ENCODE results near the gene DHRS12. TPM values are rescaled to one million over a fixed set of nuclear protein-coding genes. Genes with fewer than 3 reads are reported as not detected.

DHRS12 gene
- total RNA-seq, 1 experiment from 2014 or later, result 8.8 TPM

GRCh38 chr13:51829568-51829899, 25.6 kb upstream of the DHRS12 start:
- H3K4ac ChIP-seq (ENCODE audit: low read depth, low read length), result no peak overlapping the region
- DNase-seq, result no peak
- no peaks in the 10 kb centered on the region for H3K23me2 ChIP-seq (ENCODE audit: insufficient read length, low read depth, low read length, poor library complexity, severe bottlenecking)
- no peak overlapping the region for H3K18ac ChIP-seq (ENCODE audit: insufficient read length, low read depth, low read length)
- H4K20me1 ChIP-seq (ENCODE audit: control insufficient read depth, insufficient read depth, insufficient read length), result no peaks in the 10 kb centered on the region
- H3K9me3 ChIP-seq (ENCODE audit: control insufficient read depth, low read depth, low read length), result no peaks in the 10 kb centered on the region
- H3K79me1 ChIP-seq (ENCODE audit: insufficient read depth, low read depth, low read length, poor library complexity, severe bottlenecking), result no peaks in the 10 kb centered on the region
- H3K56ac ChIP-seq (ENCODE audit: insufficient read length, low read depth, low read length), result no peak overlapping the region
- Mint-ChIP-seq H3K4me1 (peaks cover 20 to 21% of the 10 kb centered on the region in 2 experiments), H3K9me3 (no peaks in the 10 kb centered on the region), H3K4me3 (no peak overlapping the region), H3K36me3 (ENCODE audit: insufficient read depth in 1 of 3, low read depth in 3 of 3) (no peaks in the 10 kb centered on the region), H3K27ac (no peak overlapping the region), H3K27me3 (ENCODE audit: low read depth) (no peaks in the 10 kb centered on the region; the same call in 1 of the 2 replicates)
- no peak overlapping the region for H3K27ac ChIP-seq (ENCODE audit: insufficient read length, low read depth, low read length)
- H2BK120ac ChIP-seq (ENCODE audit: low read depth, low read length, poor library complexity, severe bottlenecking), result no peak overlapping the region
- H3T11ph ChIP-seq (ENCODE audit: low read length), result no peak overlapping the region
- H2AFZ ChIP-seq (ENCODE audit: low read length), result no peak overlapping the region
- H2BK15ac ChIP-seq (ENCODE audit: low read depth, low read length), result no peak overlapping the region
- no peaks in the 10 kb centered on the region for H3K27me3 ChIP-seq (ENCODE audit: insufficient read depth, low read length)
- no peak overlapping the region for H2BK12ac ChIP-seq (ENCODE audit: insufficient read length, low read depth, low read length)
- H2BK5ac ChIP-seq (ENCODE audit: insufficient read length, low read length), result no peak overlapping the region
- H4K91ac ChIP-seq (ENCODE audit: insufficient read length, low read depth, low read length), result no peak overlapping the region
- H4K8ac ChIP-seq (replicated peaks; ENCODE audit: insufficient read length, low read depth, low read length), result no peak overlapping the region
- no peak for TF ChIP-seq CTCF (conservative IDR thresholded peaks at IDR 0.05)
- no peaks in the 10 kb centered on the region for H3K4me1 ChIP-seq (ENCODE audit: insufficient read depth, low read length)
- no peaks in the 10 kb centered on the region for H3K79me2 ChIP-seq (ENCODE audit: insufficient read depth, low read length)
- no peak overlapping the region for H2AK5ac ChIP-seq (ENCODE audit: insufficient read length, low read length)
- H3K14ac ChIP-seq (ENCODE audit: insufficient read depth, low read length), result no peak overlapping the region
- no peak overlapping the region for H3K4me2 ChIP-seq (ENCODE audit: insufficient read depth, insufficient read length, low read length)
- no peak overlapping the region for H4K5ac ChIP-seq (ENCODE audit: insufficient read length, low read depth, low read length)
- no peak overlapping the region for H3K23ac ChIP-seq (ENCODE audit: insufficient read length, low read depth, low read length)
- H2BK20ac ChIP-seq (ENCODE audit: low read depth, low read length, poor library complexity, severe bottlenecking), result no peak overlapping the region
- no CpG with 5 or more reads among the region's 2 CpGs for WGBS (ENCODE audit: extremely low coverage, insufficient read length, low lambda C conversion rate)
- no peak overlapping the region for H3K9ac ChIP-seq (ENCODE audit: extremely low read depth, insufficient read length, low read length)
